Cardiac muscle cell (in vitro differentiated cells and primary cell): ENCODE data around the gene UBP1. TPM values are rescaled to one million over a fixed set of nuclear protein-coding genes. Genes with fewer than 3 reads are reported as not detected.
A peak's percentile ranks its signal among the peaks of the same experiment; 100 is the strongest.
"Not testable (repeated sequence)": the region's sequence is repeated elsewhere in the genome, so short reads cannot be mapped to it uniquely, and the experiment has no call there.

Experiments used
- DNase-seq, 2 donors: peaks; one replicate each; pipeline versions ENCODE4 v3.0.0 to v3.0.0-alpha.2; 2010 to 2017; ENCODE audit warnings: low read depth in 1 of 2, low spot score in 1 of 2
- H3K27ac ChIP-seq: fragments of 200-600 bp; sonication (generic); 2 replicates; pipeline ENCODE4 v1.5.1; 2016
- H3K27me3 ChIP-seq: fragments of 200-600 bp; sonication (generic); 2 replicates; pipeline ENCODE4 v1.6.0; 2016; ENCODE audit warnings: control low read depth
- H3K36me3 ChIP-seq: fragments of 200-600 bp; sonication (generic); 2 replicates; pipeline ENCODE4 v1.5.1; 2016; ENCODE audit warnings: control low read depth
- H3K4me1 ChIP-seq: fragments of 200-600 bp; sonication (generic); 2 replicates; pipeline ENCODE4 v1.8.1; 2017; ENCODE audit warnings: low read depth, mild to moderate bottlenecking, mixed run types
- H3K4me3 ChIP-seq: fragments of 200-600 bp; sonication (generic); 2 replicates; pipeline ENCODE4 v1.5.1; 2016; ENCODE audit warnings: mild to moderate bottlenecking
- H3K9me3 ChIP-seq: fragments of 200-600 bp; sonication (generic); 2 replicates; pipeline ENCODE4 v1.5.1; 2017; ENCODE audit warnings: low read depth, mild to moderate bottlenecking, control low read depth
- CTCF ChIP-seq: IDR thresholded peaks from 2 replicates; pipeline ENCODE4 v1.5.1; 2012; ENCODE audit warnings: low read depth, mild to moderate bottlenecking, low read length
- polyA plus RNA-seq: library from polyadenylated mRNA; unstranded; fragments of >200 nt; fragmentation: Nextera tagmentation; extraction: Ambion mirVana; gene quantifications from 2 replicates; pipeline ENCODE4 v1.2.1, GENCODE V29; 2016
- total RNA-seq: library from RNA; depleted of rRNA; stranded (reverse); fragments of >200 nt; gene quantifications from 2 replicates; pipeline ENCODE4 v1.2.3, GENCODE V29; 2016

UBP1 gene
- total and polyA plus RNA-seq, 2 experiments from 2014 or later, result 39.0 to 51.5 TPM

GRCh38 chr3:33453331-33453761 lies 13.1 kb upstream of the UBP1 start:
- H3K27ac ChIP-seq, result no peak overlapping the region
- H3K4me3 ChIP-seq, result no peak overlapping the region
- H3K4me1 ChIP-seq, result no peaks in the 10 kb centered on the region
- no peaks in the 10 kb centered on the region for H3K9me3 ChIP-seq
- no peak for DNase-seq
- TF ChIP-seq CTCF, result no peak
- H3K36me3 ChIP-seq, result no peaks in the 10 kb centered on the region
- H3K27me3 ChIP-seq, result no peaks in the 10 kb centered on the region

- H3K4me3 ChIP-seq, H3K36me3 ChIP-seq, H3K27me3 ChIP-seq, H3K4me1 ChIP-seq, DNase-seq, H3K9me3 ChIP-seq, H3K27ac ChIP-seq: not testable (repeated sequence)
These were observed 11.8 kb upstream of the UBP1 start for GRCh38 chr3:33451994-33452393.

GRCh38 chr3:33447958-33448357 lies 7.8 kb upstream of the UBP1 start:
- H3K4me3 ChIP-seq, result peak overlapping the region; percentile 47
- peak in 1 of 2 donors; percentile 8 for DNase-seq
- TF ChIP-seq CTCF, result no peak
- H3K9me3 ChIP-seq, result no peaks in the 10 kb centered on the region
- no peaks in the 10 kb centered on the region for H3K36me3 ChIP-seq
- H3K27me3 ChIP-seq, result no peaks in the 10 kb centered on the region
- H3K4me1 ChIP-seq, result no peaks in the 10 kb centered on the region
- no peak overlapping the region for H3K27ac ChIP-seq

GRCh38 chr3:33447256-33447625 lies 7.0 kb upstream of the UBP1 start:
- H3K36me3 ChIP-seq, H3K27me3 ChIP-seq, H3K4me1 ChIP-seq, H3K9me3 ChIP-seq: not testable (repeated sequence)
- peak overlapping the region; percentile 47 for H3K4me3 ChIP-seq
- DNase-seq, result peak in 1 of 2 donors; percentile 9
- H3K27ac ChIP-seq, result peak overlapping the region; percentile 82

GRCh38 chr3:33442190-33442589 lies 2.0 kb upstream of the UBP1 start:
- no peak for DNase-seq
- Histone ChIP-seq H3K27ac (peak overlapping the region; percentile 94), H3K36me3 (no peaks in the 10 kb centered on the region), H3K4me1 (peaks cover 18% of the 10 kb centered on the region), H3K9me3 (no peaks in the 10 kb centered on the region), H3K27me3 (no peaks in the 10 kb centered on the region), H3K4me3 (no peak overlapping the region)
- no peak for TF ChIP-seq CTCF

- H3K27ac ChIP-seq, result peak overlapping the region; percentile 94
- no peak for TF ChIP-seq CTCF
- H3K4me3 ChIP-seq, result peak overlapping the region; percentile 56
- H3K27me3 ChIP-seq, result no peaks in the 10 kb centered on the region
- H3K4me1 ChIP-seq, result peaks cover 18% of the 10 kb centered on the region
- H3K9me3 ChIP-seq, result no peaks in the 10 kb centered on the region
- H3K36me3 ChIP-seq, result no peaks in the 10 kb centered on the region
- peak in 1 of 2 donors; percentile 74 for DNase-seq
These were observed 1.2 kb upstream of the UBP1 start for GRCh38 chr3:33441225-33441976.
